ENCODE results near the gene MYL4. TPM values are rescaled to one million over a fixed set of nuclear protein-coding genes. Genes with fewer than 3 reads are reported as not detected.

The MYL4 gene
- total and polyA plus RNA-seq, 2 of the 8 experiments (the other 6 are each of a cell fraction or from before 2014, with no cell fraction given): 0.12 TPM; not detected in 1

- TF ChIP-seq CEBPB (IDR thresholded peaks at IDR 0.05; ENCODE audit: low read depth, low read length) (no peak), RFX5 (IDR thresholded peaks at IDR 0.05; ENCODE audit: borderline replicate concordance, low read depth, low read length) (no peak)
Measured at GRCh38 chr17:47192554-47192953, 16.6 kb upstream of the MYL4 start (continued).
